GM21367 (cell line): ENCODE data around the gene KIF3B.
"Not testable (repeated sequence)": the region's sequence is repeated elsewhere in the genome, so short reads cannot be mapped to it uniquely, and the experiment has no call there.

Source experiments
- ATAC-seq: cut with Tn5 transposase; IDR thresholded peaks from one replicate; pipeline ENCODE4 v1.9.1; 2021; ENCODE audit not compliant: unreplicated experiment

KIF3B gene

GRCh38 chr20:32292548-32292947, 15.1 kb downstream of the KIF3B start:
- no peak for ATAC-seq

GRCh38 chr20:32294071-32294470, 16.6 kb downstream of the KIF3B start:
- ATAC-seq = no peak

GRCh38 chr20:32296412-32296811, 19.0 kb downstream of the KIF3B start:
- ATAC-seq = no peak

- ATAC-seq = no peak
Observed at GRCh38 chr20:32296819-32297420, 19.5 kb downstream of the KIF3B start.

- no peak for ATAC-seq
Observed at GRCh38 chr20:32297439-32297838, 20.0 kb downstream of the KIF3B start.

GRCh38 chr20:32300647-32301046, 23.2 kb downstream of the KIF3B start:
- ATAC-seq = no peak

- ATAC-seq = no peak
Observed at GRCh38 chr20:32301719-32302506, 24.5 kb downstream of the KIF3B start.

- ATAC-seq = no peak
Observed at GRCh38 chr20:32302507-32302872, 25.0 kb downstream of the KIF3B start.

- no peak for ATAC-seq
Observed at GRCh38 chr20:32304131-32304746, 26.8 kb downstream of the KIF3B start.

- ATAC-seq = no peak
Observed at GRCh38 chr20:32312718-32313424, 35.4 kb downstream of the KIF3B start.

- no peak for ATAC-seq
Observed at GRCh38 chr20:32314768-32315167, 37.3 kb downstream of the KIF3B start.

GRCh38 chr20:32315399-32315798, 37.9 kb downstream of the KIF3B start:
- ATAC-seq = no peak

GRCh38 chr20:32315891-32316290, 38.4 kb downstream of the KIF3B start:
- ATAC-seq = no peak

GRCh38 chr20:32316667-32317066, 39.2 kb downstream of the KIF3B start:
- ATAC-seq = no peak

- ATAC-seq = no peak
Observed at GRCh38 chr20:32319100-32319499, 41.6 kb downstream of the KIF3B start.

- ATAC-seq = no peak
Observed at GRCh38 chr20:32320305-32320704, 42.9 kb downstream of the KIF3B start.

GRCh38 chr20:32321390-32321789, 43.9 kb downstream of the KIF3B start:
- ATAC-seq = no peak

GRCh38 chr20:32322260-32322659, 44.8 kb downstream of the KIF3B start:
- ATAC-seq = not testable (repeated sequence)

GRCh38 chr20:32323761-32324160, 46.3 kb downstream of the KIF3B start:
- ATAC-seq = not testable (repeated sequence)

- ATAC-seq = no peak
Observed at GRCh38 chr20:32325706-32326503, 48.5 kb downstream of the KIF3B start.

GRCh38 chr20:32326504-32326845, 49.0 kb downstream of the KIF3B start:
- ATAC-seq = no peak
